Osteocyte (in vitro differentiated cells): ENCODE results near the gene DGKD. TPM values are rescaled to one million over a fixed set of nuclear protein-coding genes. Genes with fewer than 3 reads are reported as not detected.

Experiments used
- DNase-seq: peaks from one replicate; pipeline ENCODE4 v3.0.0; 2021; ENCODE audit warnings: mixed read lengths; ENCODE audit not compliant: unreplicated experiment; ENCODE audit errors: extremely low spot score
- H3K27ac Mint-ChIP-seq: one replicate; pipeline ENCODE4 v1.8.0; 2021; ENCODE audit warnings: mild to moderate bottlenecking, mixed read lengths; ENCODE audit not compliant: unreplicated experiment
- H3K27me3 Mint-ChIP-seq: one replicate; pipeline ENCODE4 v1.8.0; 2021; ENCODE audit warnings: mixed read lengths; ENCODE audit not compliant: unreplicated experiment
- H3K36me3 Mint-ChIP-seq: one replicate; pipeline ENCODE4 v1.8.0; 2021; ENCODE audit warnings: mixed read lengths; ENCODE audit not compliant: unreplicated experiment
- H3K4me1 Mint-ChIP-seq: one replicate; pipeline ENCODE4 v1.8.0; 2021; ENCODE audit warnings: mixed read lengths; ENCODE audit not compliant: unreplicated experiment
- H3K4me3 Mint-ChIP-seq: one replicate; pipeline ENCODE4 v1.8.0; 2021; ENCODE audit warnings: mild to moderate bottlenecking, moderate library complexity, mixed read lengths; ENCODE audit not compliant: unreplicated experiment
- H3K9me3 Mint-ChIP-seq: one replicate; pipeline ENCODE4 v1.8.0; 2021; ENCODE audit warnings: mixed read lengths; ENCODE audit not compliant: unreplicated experiment
- total RNA-seq: library from RNA; stranded (reverse); gene quantifications from 2 replicates; pipeline ENCODE4 v1.2.1, GENCODE V29; 2021
- TF ChIP-seq, protein P1 (sequence below): fragments of 200-600 bp; sonication (generic); IDR thresholded peaks from 2 replicates; pipeline ENCODE4 v1.5.0; 2021; ENCODE audit warnings: antibody characterized with exemption, mild to moderate bottlenecking, moderate library complexity

Gene DGKD
- total RNA-seq, 1 donor from 2014 or later: 70.5 TPM

DNA sequence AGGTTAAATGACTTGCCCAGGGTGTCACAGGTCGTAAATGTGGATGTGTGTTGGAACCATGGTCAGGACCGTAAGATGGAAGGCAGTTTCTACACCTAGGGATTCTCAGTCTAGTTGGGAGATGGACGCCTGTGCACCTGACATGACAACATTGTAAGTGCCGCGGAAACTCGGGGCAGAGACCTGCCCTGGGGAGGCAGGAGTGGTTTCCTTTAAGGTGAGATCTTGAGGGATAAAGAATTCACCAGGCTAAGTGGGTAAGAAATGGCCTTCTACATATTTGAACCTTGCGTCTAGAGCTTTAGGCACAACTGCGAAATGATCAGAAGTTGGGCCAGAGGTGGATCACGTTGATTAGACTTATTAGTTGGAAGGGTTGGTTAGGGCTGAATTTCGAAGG lies 1.6 kb downstream of the DGKD start:
- peaks cover 7% of the 10 kb centered on the region for H3K36me3 Mint-ChIP-seq
- H3K27me3 Mint-ChIP-seq: no peaks in the 10 kb centered on the region
- H3K4me3 Mint-ChIP-seq: peak overlapping the region; percentile 77
- DNase-seq: no peak
- TF ChIP-seq, protein P1, sequence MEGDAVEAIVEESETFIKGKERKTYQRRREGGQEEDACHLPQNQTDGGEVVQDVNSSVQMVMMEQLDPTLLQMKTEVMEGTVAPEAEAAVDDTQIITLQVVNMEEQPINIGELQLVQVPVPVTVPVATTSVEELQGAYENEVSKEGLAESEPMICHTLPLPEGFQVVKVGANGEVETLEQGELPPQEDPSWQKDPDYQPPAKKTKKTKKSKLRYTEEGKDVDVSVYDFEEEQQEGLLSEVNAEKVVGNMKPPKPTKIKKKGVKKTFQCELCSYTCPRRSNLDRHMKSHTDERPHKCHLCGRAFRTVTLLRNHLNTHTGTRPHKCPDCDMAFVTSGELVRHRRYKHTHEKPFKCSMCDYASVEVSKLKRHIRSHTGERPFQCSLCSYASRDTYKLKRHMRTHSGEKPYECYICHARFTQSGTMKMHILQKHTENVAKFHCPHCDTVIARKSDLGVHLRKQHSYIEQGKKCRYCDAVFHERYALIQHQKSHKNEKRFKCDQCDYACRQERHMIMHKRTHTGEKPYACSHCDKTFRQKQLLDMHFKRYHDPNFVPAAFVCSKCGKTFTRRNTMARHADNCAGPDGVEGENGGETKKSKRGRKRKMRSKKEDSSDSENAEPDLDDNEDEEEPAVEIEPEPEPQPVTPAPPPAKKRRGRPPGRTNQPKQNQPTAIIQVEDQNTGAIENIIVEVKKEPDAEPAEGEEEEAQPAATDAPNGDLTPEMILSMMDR: no peak
- H3K9me3 Mint-ChIP-seq: no peaks in the 10 kb centered on the region
- peak overlapping the region; percentile 1 for H3K27ac Mint-ChIP-seq
- H3K4me1 Mint-ChIP-seq: peaks cover 70% of the 10 kb centered on the region

DNA sequence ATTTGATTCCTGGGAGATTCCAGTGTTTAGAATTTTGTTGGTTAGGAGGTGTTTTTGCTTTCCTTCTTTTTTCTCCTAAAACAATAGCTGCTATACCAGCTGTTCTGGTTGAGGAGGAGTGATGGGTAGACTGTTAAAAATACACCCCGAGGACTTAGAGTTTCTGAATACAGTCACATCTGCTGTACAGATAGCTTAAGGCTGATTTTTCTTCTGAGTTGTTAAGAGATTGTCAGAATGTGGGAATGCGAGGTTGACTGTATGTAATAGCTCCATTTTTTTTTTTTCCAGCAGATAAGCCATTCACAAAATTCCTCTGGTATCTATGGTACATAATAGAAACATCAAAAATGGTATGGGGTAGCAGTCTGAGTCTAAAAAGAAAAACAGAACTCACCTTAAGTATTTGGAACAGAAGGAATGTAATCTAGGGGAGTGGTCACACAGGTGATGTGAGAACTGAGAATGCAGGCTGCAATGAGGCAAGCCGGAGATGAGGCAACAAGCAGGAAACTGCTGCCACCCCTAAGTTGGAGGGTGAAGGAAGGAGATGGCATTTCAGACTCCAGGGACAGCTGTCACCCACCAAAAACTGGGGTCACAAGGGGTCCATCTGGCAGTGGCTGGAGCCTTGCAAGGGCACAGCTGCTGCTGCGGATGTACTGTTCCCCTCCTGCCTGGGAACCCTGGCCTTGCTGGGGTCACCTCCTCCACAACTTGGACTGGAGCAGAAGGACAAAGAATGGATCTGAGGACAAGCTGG lies 2.4 kb downstream of the DGKD start:
- no peak for DNase-seq
- Mint-ChIP-seq H3K36me3 (peaks cover 12% of the 10 kb centered on the region), H3K4me3 (peak overlapping the region; percentile 77), H3K9me3 (no peaks in the 10 kb centered on the region), H3K27ac (peak overlapping the region; percentile 1), H3K4me1 (peaks cover 65% of the 10 kb centered on the region), H3K27me3 (no peaks in the 10 kb centered on the region)
- TF ChIP-seq, protein P1: no peak

DNA sequence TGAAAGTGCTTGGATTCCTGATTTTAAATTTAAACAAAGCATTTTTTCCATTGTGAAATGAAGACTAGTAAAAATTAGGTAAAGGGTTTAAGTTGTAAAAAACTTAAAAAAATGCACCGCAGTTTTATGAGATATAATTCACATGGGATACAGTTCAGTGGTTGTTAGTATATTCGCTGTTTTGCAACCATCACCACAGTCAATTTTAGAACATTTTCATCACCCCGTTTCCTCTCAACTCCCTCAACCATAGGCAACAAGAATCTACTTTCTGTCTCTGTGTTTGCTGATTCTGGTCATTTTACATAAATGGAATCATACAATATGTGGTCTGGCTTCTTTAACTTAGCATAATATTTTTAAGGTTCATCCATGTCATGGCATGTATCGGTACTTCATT lies 4.0 kb downstream of the DGKD start:
- Mint-ChIP-seq H3K27ac (no peak overlapping the region), H3K36me3 (peaks cover 12% of the 10 kb centered on the region), H3K4me1 (peaks cover 55% of the 10 kb centered on the region), H3K9me3 (no peaks in the 10 kb centered on the region), H3K27me3 (no peaks in the 10 kb centered on the region), H3K4me3 (no peak overlapping the region)
- DNase-seq: no peak
- TF ChIP-seq, protein P1: no peak

DNA sequence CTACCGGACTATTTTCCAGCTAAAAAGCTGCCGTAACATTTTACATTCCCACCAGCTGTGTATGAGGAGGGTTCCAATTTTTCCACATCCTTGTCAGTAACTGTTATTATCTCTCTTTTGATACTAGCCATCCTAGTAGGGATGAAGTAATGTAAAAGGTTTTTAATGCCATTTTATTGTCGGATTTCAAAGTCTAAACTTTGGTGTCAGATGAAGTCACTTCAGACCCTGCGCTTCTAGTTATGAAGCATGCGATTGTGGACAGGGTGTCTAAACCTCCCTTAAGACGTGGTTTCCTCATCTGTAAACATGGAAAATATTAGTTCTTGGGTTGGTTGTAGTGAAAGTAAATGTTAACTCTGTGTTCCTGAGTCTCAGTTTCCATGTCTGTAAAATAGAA lies 4.7 kb downstream of the DGKD start:
- Mint-ChIP-seq H3K4me1 (peaks cover 49% of the 10 kb centered on the region), H3K9me3 (peaks cover 5% of the 10 kb centered on the region), H3K27me3 (no peaks in the 10 kb centered on the region), H3K4me3 (no peak overlapping the region), H3K27ac (no peak overlapping the region), H3K36me3 (peaks cover 16% of the 10 kb centered on the region)
- DNase-seq: no peak
- TF ChIP-seq, protein P1: no peak

DNA sequence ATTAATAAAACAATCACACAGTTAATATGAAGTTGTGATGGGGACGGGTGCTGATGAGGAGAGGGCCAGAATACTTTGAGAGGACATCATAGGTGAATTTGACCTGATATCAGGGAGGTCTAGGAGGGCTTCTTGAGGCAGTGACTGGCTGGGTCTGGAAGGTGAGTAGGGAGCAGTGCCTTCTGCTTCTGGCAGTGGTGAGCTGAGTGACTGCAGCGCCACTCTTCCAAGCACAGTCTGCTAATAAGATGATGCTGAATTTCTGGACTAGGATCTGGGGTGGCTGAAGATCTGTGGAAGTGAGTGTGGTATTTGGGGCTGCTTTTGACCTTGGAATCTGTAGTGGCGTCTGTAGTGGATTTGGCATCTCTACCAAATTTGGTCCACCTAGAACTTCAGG lies 5.5 kb downstream of the DGKD start:
- Mint-ChIP-seq H3K4me1 (peaks cover 47% of the 10 kb centered on the region), H3K27ac (peak overlapping the region; percentile 28), H3K27me3 (no peaks in the 10 kb centered on the region), H3K36me3 (peaks cover 18% of the 10 kb centered on the region), H3K9me3 (peaks cover 12% of the 10 kb centered on the region), H3K4me3 (no peak overlapping the region)
- DNase-seq: no peak
- TF ChIP-seq, protein P1: no peak
